NCI-H526 treated with DMSO at 0.1 percent for 48 hours (cell line): Measurements from ENCODE around the gene RBM33.
"Not testable (repeated sequence)": the region's sequence is repeated elsewhere in the genome, so short reads cannot be mapped to it uniquely, and the experiment has no call there.

ENCODE experiments used
- DNase-seq: peaks from one replicate; lab custom pipeline; 2025; lab: John Stamatoyannopoulos, UW

RBM33 gene

DNA sequence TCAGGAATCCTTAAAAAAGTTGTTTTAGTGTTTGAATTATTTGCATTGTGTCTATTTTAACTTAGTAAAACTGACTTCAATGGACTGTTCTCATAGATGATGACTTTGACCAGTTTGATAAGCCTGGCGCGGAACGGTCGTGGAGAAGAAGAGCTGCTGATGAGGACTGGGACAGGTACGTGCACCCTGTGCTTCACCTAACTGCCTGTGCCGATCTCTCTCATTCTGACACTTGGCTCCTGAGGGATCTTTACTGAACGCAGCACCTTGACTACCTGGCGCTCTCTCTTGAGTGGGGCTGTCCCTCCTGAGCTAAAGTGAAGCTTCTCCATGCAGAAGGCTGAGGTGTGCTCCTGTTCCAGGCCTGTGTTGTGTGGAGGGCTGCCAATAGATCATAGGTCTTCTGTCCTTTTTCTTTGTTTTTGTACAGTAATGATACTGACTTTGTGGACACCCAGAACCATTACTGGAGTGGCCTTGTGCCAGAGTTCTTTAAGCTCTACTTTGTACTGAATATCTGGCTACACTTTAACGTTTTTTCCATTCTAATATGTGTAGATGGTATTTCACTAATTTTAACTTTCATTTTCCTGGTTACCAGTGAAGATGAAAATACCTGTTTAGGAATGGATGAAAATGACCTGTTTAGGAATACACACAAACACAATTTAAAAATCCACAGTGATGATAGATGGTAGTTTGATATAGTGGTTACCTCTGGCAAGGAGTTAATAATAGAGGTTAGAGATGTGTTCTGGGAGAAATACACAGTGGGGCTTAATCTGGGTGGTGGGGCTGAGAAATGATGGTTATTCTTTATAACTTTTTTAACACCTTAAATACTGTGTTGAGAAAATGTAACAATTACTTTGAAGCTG lies 20.9 kb downstream of the RBM33 start:
- DNase-seq: no peak

GRCh38 chr7:155665957-155666287 lies 21.5 kb downstream of the RBM33 start:
- DNase-seq: no peak

- DNase-seq: no peak
Measured at GRCh38 chr7:155667241-155667829, 22.9 kb downstream of the RBM33 start.

DNA sequence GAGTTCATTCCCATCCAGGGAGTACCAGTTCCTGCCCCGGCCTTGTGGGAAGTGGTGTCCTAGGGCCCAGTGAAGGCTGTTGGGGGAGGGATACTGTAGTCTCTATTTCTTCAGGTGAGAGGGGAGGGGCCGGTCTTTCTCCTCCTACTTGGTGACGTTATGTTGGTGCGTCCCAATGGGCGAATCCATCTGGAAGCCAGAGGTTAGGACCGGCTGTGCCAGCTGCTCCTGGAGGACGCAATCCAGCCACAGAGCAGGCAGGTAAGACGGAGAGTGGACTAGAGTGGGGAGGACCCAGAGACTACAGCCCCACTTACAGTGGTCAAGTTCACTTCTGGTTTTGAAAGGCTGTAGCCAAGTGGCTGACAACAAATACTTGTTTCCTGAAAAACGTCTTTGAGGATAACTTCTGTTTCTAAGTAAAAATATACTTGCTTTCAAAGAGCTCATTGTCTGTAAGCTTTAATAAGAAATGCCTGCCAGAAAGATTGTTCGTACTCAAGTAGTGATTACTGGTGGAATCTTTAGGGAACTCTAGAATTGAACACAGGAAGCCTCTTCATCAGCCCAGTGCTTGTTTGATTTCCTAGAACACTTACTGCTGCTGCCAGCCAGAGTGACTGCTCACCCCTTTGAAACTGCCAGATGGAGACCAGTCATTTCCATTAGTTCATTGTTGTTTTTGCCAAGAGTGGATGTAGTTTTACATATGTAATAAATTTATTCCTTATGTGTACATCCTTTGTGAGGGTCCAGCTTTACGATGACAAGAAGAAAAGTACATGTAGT lies 25.4 kb downstream of the RBM33 start:
- DNase-seq: no peak

DNA sequence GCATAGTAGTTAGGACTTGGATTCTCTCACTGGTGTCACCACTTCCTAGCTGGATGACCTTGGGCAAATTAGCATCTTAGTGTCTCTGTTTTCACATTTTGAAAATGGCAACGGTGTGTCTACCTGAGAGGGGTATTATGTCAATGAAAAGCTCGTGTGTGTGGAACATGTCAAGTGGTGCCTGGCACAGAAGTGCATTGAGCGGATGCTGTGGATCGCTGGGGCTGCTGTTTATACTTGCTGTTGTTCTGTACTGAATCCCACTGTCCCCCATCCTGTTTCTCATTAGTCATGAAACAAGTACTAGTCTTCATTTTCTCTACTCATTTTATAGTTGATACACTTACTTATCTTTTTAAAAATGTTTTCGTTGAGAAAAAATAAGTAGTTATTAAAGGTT lies 26.1 kb downstream of the RBM33 start:
- no peak for DNase-seq

DNA sequence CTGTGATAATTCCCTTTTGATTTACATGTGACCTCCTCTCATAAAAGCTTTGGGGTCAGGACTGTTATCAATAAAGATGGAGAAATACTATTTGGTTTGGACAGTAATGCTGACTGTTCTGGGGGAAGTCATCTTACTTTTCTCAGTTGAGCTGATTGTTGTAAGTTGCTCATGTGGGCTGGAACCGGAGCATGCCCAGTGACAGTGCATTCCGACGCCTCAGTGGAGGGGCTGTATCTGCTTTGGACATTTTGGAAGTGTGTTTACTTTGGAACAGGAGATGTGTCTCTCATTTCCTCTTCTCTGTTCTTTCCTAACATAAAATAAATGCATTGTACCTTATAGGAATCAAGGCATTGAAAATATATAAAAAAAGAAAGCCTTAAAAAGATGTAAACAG lies 30.1 kb downstream of the RBM33 start:
- DNase-seq: no peak

DNA sequence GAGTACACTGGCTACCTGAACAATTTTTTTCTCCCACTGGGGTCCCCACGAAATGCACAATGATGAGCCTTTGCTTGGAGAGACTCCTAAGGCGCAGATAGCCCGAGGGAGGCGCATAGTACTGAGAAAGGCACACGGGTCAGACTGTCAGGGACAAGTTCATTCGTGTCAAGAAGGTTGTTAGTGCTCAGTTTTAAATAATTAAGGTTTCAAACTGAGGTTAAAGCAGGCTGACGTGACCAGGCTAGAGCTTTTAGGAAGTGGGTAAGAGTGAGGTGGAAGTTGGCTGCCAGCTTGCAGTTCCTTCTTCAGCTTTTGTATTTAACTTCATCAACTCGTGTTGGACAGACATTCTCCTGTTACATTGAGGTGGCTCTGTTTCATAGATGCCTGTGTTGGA lies 31.6 kb downstream of the RBM33 start:
- DNase-seq: no peak

- DNase-seq: no peak
Measured at GRCh38 chr7:155677688-155678087, 33.2 kb downstream of the RBM33 start.

GRCh38 chr7:155680124-155680523 lies 35.7 kb downstream of the RBM33 start:
- no peak for DNase-seq

- no peak for DNase-seq
Measured at GRCh38 chr7:155680864-155681263, 36.4 kb downstream of the RBM33 start.

DNA sequence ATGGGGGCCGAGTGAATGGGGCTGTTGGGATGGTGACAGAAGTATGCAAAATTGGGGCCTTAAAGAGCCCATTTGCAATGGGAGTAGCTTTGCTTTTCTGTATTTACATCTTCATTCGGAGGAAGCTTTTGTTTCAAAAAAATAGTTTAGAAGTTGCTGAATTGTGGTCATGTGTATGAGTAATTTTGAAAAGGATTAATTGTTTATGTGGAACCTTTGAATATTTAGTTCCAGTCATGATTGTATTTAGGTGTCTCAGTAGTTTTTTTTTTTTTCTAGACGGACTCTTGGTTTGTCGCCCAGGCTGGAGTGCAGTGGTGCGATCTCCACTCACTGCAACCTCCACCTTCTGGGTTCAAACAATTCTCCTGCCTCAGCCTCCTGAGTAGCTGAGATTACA lies 37.2 kb downstream of the RBM33 start:
- DNase-seq: no peak

- DNase-seq: no peak
Measured at GRCh38 chr7:155682484-155682883, 38.0 kb downstream of the RBM33 start.

DNA sequence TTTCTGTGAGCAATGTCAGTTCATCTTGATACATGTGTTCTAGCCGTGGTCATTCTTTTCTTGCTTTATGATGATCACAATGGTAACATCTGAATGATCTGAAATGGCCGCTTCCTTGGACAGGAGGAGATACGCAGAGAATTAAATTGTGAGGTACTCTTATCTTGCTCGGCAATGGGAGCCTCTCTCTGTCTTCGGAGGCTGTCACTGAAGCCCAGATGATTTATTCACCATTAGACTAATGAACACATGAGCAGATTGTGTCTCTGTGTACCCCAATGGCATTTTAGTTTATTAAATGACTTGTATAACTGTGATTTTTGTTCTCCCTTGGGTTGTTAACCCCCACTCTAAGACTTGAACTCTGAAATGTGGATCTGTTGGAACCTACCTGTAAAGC lies 38.6 kb downstream of the RBM33 start:
- no peak for DNase-seq

DNA sequence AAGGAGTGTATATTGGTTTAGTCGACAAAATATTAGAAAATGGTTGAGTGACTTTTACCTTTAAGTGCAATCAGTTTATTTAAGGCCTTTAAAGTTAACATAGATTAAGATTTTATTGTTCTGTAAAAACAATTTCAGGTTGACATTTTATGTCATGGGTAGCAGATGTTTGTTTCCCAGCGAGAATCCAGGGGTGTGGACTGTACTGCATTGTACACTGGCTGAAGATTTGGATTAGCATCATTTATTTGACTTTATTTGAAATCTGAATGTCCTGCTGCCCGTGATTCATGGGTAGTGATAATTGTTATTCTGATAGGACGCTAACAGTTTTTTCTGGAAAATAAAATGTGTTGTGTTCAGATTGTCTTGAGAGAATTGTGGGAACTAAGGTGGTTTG lies 39.3 kb downstream of the RBM33 start:
- no peak for DNase-seq

GRCh38 chr7:155684543-155684942 lies 40.1 kb downstream of the RBM33 start:
- no peak for DNase-seq

DNA sequence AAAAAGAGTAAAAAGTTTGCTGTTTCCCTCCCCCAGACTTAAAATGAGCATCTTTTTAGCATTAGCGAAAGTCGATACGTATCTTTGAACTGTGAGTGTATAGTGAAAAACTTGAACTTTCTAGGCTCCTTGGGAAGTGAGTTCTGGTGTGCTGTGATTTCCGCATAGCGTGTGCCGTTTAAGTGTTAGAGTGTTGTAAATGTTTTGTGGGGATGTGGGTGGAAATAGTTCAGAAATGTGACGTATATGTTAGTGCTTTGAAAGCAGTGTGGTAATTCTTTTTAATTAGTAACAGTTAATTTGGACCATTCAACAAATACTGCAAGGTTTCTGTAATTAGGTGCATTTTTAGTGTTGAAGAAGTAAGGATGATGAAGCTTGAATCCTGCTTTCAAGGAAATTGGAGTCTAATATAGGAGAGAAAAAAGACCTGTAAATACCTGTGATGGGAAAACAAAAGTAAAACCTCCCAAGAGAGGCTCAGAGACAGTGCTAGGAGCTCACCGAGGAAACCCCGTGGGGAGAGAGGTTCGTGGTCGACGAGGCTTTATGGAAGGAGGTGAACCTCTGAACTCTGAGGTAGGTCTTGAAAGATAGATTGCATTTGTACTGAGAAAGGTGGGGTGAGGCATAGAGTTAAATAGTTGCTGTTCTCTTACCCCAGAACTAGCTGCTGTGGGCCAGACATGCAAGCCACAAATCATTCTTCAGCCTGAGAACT lies 40.8 kb downstream of the RBM33 start:
- no peak for DNase-seq

DNA sequence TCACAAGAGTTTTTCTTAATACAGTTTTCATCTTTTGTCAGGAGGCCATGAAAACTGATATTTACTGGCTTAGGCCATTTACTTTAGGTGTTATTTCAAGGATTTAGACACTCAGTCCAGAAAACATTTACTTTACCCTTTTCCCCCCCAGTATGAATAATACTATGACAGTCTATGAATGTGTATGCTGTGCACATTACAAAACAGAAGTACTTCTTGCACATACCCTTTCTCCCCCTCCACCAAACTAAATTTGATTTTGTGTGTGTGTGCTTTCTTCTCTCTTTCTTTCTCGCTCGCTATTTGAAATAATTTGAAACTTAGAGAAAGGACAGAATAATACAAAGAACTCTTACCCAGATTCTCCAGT lies 41.3 kb downstream of the RBM33 start:
- DNase-seq: no peak

GRCh38 chr7:155686620-155687324 lies 42.3 kb downstream of the RBM33 start:
- not testable (repeated sequence) for DNase-seq

DNA sequence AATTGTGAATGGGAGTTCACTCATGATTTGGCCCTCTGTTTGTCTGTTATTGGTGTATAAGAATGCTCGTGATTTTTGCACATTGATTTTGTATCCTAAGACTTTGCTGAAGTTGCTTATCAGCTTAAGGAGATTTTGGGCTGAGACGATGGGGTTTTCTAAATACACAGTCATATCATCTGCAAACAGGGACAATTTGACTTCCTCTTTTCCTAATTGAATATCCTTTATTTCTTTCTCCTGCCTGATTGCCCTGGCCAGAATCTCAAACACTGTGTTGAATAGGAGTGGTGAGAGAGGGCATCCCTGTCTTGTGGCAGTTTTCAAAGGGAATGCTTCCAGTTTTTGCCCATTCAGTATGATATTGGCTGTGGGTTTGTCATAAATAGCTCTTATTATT lies 43.8 kb downstream of the RBM33 start:
- not testable (repeated sequence) for DNase-seq

- not testable (repeated sequence) for DNase-seq
Measured at GRCh38 chr7:155690655-155691054, 46.2 kb downstream of the RBM33 start.

DNA sequence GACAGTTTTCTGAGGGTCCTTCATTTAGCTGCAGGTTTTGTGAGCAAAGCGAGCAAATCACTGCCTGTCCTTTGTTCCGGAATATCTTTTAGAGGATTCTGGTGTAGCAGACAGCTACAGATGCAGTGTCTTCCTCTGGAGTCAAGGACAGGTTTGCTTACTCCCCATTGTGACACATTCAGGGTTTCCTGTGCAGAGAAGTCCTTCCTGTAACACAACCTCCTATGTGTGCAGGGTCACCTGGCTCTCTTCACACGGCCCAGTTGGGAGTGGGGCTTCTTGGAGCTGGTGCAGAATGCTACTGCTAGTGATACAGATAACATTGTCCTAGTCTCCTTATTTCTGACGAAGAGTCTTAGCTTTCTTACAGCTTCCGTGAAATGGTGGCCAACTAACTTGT lies 47.9 kb downstream of the RBM33 start:
- no peak for DNase-seq

GRCh38 chr7:155693826-155694225 lies 49.4 kb downstream of the RBM33 start:
- DNase-seq: no peak
